Cardiac muscle cell (in vitro differentiated cells and primary cell): ENCODE results near the gene RPL41. TPM values are rescaled to one million over a fixed set of nuclear protein-coding genes. Genes with fewer than 3 reads are reported as not detected.

Experiments used
- DNase-seq, 2 donors: peaks; one replicate each; pipeline versions ENCODE4 v3.0.0 to v3.0.0-alpha.2; 2010 to 2017; ENCODE audit warnings: low read depth in 1 of 2, low spot score in 1 of 2
- H3K27ac ChIP-seq: fragments of 200-600 bp; sonication (generic); 2 replicates; pipeline ENCODE4 v1.5.1; 2016
- H3K27me3 ChIP-seq: fragments of 200-600 bp; sonication (generic); 2 replicates; pipeline ENCODE4 v1.6.0; 2016; ENCODE audit warnings: control low read depth
- H3K36me3 ChIP-seq: fragments of 200-600 bp; sonication (generic); 2 replicates; pipeline ENCODE4 v1.5.1; 2016; ENCODE audit warnings: control low read depth
- H3K4me1 ChIP-seq: fragments of 200-600 bp; sonication (generic); 2 replicates; pipeline ENCODE4 v1.8.1; 2017; ENCODE audit warnings: low read depth, mild to moderate bottlenecking, mixed run types
- H3K4me3 ChIP-seq: fragments of 200-600 bp; sonication (generic); 2 replicates; pipeline ENCODE4 v1.5.1; 2016; ENCODE audit warnings: mild to moderate bottlenecking
- H3K9me3 ChIP-seq: fragments of 200-600 bp; sonication (generic); 2 replicates; pipeline ENCODE4 v1.5.1; 2017; ENCODE audit warnings: low read depth, mild to moderate bottlenecking, control low read depth
- polyA plus RNA-seq: library from polyadenylated mRNA; unstranded; fragments of >200 nt; fragmentation: Nextera tagmentation; extraction: Ambion mirVana; gene quantifications from 2 replicates; pipeline ENCODE4 v1.2.1, GENCODE V29; 2016
- total RNA-seq: library from RNA; depleted of rRNA; stranded (reverse); fragments of >200 nt; gene quantifications from 2 replicates; pipeline ENCODE4 v1.2.3, GENCODE V29; 2016
- TF ChIP-seq, protein P1 (sequence below): IDR thresholded peaks from 2 replicates; pipeline ENCODE4 v1.5.1; 2012; ENCODE audit warnings: low read depth, mild to moderate bottlenecking, low read length

Gene RPL41
- total and polyA plus RNA-seq, 2 experiments from 2014 or later = 1,416 to 2,144 TPM

DNA sequence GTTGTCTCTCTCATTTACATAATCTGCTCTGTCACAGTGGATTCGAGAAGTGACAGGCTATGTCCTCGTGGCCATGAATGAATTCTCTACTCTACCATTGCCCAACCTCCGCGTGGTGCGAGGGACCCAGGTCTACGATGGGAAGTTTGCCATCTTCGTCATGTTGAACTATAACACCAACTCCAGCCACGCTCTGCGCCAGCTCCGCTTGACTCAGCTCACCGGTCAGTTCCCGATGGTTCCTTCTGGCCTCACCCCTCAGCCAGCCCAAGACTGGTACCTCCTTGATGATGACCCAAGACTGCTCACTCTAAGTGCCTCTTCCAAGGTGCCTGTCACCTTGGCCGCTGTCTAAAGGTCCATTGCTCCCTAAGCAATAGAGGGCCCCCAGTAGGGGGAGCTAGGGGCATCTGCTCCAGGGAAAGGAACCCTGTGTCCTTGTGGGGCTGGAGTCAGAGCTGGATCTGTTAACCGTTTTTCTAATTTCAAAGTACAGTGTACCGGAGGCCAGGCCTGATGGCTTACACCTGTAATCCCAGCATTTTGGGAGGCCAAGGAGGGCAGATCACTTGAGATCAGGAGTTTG lies 31.4 kb upstream of the RPL41 start:
- Histone ChIP-seq H3K27me3 (no peaks in the 10 kb centered on the region), H3K27ac (no peak overlapping the region), H3K4me3 (no peak overlapping the region), H3K9me3 (no peaks in the 10 kb centered on the region), H3K4me1 (peaks cover 32% of the 10 kb centered on the region), H3K36me3 (no peaks in the 10 kb centered on the region)
- peak; percentile 14 to 45 for DNase-seq
- TF ChIP-seq, protein P1, sequence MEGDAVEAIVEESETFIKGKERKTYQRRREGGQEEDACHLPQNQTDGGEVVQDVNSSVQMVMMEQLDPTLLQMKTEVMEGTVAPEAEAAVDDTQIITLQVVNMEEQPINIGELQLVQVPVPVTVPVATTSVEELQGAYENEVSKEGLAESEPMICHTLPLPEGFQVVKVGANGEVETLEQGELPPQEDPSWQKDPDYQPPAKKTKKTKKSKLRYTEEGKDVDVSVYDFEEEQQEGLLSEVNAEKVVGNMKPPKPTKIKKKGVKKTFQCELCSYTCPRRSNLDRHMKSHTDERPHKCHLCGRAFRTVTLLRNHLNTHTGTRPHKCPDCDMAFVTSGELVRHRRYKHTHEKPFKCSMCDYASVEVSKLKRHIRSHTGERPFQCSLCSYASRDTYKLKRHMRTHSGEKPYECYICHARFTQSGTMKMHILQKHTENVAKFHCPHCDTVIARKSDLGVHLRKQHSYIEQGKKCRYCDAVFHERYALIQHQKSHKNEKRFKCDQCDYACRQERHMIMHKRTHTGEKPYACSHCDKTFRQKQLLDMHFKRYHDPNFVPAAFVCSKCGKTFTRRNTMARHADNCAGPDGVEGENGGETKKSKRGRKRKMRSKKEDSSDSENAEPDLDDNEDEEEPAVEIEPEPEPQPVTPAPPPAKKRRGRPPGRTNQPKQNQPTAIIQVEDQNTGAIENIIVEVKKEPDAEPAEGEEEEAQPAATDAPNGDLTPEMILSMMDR = peak; percentile 55

DNA sequence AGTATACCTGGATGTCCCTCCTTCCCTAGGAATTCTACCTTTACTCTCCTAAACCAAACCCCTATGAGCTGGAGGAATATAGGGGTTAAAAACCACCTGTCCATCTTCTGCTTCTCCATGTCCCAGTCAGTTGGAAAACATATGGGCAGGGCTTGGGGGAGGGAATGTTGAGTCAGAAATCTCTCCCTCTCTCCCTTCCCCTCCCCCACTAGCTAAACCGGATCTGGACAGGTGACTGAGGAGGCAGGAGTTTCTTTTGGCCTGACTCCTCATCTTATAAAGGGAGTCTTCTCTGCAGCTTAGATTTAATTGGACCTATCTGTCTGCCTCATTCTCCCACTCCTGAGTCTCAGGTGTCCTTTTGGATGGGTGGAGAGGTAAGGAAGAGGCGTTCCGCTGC lies 30.3 kb upstream of the RPL41 start:
- Histone ChIP-seq H3K4me1 (peaks cover 25% of the 10 kb centered on the region), H3K36me3 (no peaks in the 10 kb centered on the region), H3K9me3 (no peaks in the 10 kb centered on the region), H3K4me3 (no peak overlapping the region), H3K27ac (no peak overlapping the region), H3K27me3 (no peaks in the 10 kb centered on the region)
- no peak for DNase-seq
- TF ChIP-seq, protein P1 = no peak

DNA sequence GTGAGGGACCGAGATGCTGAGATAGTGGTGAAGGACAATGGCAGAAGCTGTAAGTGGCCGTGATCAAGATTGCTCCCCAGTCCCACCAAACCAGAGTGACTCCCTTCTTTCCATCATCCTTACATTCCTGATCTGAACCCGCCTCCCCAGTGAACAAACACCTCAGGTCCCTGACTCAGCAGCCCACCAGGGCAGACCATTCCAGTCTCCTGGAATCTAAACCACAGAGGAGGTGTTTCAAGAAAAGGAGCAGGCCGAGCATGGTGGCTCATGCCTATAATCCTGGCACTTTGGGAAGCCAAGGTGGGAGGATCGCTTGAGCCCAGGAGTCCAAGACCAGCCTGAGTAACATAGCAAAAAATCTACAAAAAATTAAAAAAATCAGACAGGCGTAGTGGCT lies 29.8 kb upstream of the RPL41 start:
- no peak for DNase-seq
- peaks cover 20% of the 10 kb centered on the region for H3K4me1 ChIP-seq
- no peak overlapping the region for H3K4me3 ChIP-seq
- H3K27ac ChIP-seq = no peak overlapping the region
- H3K36me3 ChIP-seq = no peaks in the 10 kb centered on the region
- TF ChIP-seq, protein P1 = no peak
- H3K27me3 ChIP-seq = no peaks in the 10 kb centered on the region
- H3K9me3 ChIP-seq = no peaks in the 10 kb centered on the region

DNA sequence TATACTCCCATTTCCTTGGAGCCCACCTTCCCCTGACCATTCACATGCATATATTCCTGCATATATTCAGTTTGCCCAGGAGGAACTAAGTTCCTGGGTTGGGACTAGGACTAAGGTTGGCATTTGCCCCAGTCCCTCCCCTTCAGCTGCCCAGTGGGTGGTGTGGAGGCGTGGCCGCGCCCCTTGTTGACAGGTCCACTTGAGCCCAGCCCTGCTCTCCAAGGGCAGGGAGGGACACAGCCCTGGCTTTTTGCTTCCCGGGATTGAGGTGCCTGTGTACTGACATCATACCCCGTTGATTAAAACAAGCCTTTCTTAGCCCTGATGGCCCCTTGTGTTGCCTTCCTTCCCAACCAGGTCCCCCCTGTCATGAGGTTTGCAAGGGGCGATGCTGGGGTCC lies 29.2 kb upstream of the RPL41 start:
- Histone ChIP-seq H3K4me1 (peaks cover 14% of the 10 kb centered on the region), H3K9me3 (no peaks in the 10 kb centered on the region), H3K4me3 (no peak overlapping the region), H3K36me3 (no peaks in the 10 kb centered on the region), H3K27ac (peak overlapping the region; percentile 26), H3K27me3 (no peaks in the 10 kb centered on the region)
- TF ChIP-seq, protein P1 = no peak
- DNase-seq = peak; percentile 17 to 81

DNA sequence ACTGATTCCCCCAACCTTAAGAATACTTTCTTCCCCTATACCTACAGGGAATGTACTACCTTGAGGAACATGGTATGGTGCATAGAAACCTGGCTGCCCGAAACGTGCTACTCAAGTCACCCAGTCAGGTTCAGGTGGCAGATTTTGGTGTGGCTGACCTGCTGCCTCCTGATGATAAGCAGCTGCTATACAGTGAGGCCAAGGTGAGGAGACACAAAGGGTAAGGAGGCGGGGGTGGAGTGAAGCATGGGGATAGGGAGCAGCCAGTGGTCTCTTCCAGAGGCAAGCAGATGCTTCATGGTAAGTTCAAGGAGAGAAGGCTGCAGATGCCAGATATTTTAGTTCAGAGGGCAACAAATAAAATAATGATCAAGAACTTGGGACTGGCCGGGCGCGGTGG lies 18.7 kb upstream of the RPL41 start:
- Histone ChIP-seq H3K9me3 (no peaks in the 10 kb centered on the region), H3K36me3 (peaks cover 3% of the 10 kb centered on the region), H3K4me1 (no peaks in the 10 kb centered on the region), H3K27me3 (no peaks in the 10 kb centered on the region), H3K27ac (no peak overlapping the region), H3K4me3 (no peak overlapping the region)
- no peak for DNase-seq
- TF ChIP-seq, protein P1 = no peak
